HG03196 (cell line): ENCODE measurements around the gene AMBP.

Source experiments
- ATAC-seq: cut with Tn5 transposase; IDR thresholded peaks from one replicate; pipeline ENCODE4 v1.9.1; 2021; ENCODE audit not compliant: unreplicated experiment

The AMBP gene

GRCh38 chr9:114012126-114012525 is 66.0 kb downstream of the AMBP start:
- ATAC-seq = no peak

GRCh38 chr9:114011313-114011712 is 66.8 kb downstream of the AMBP start:
- ATAC-seq = no peak
